ENCODE data around the gene RDH11. TPM values are rescaled to one million over a fixed set of nuclear protein-coding genes. Genes with fewer than 3 reads are reported as not detected.
A peak's percentile ranks its signal among the peaks of the same experiment; 100 is the strongest.
"Not testable (repeated sequence)": the region's sequence is repeated elsewhere in the genome, so short reads cannot be mapped to it uniquely, and the experiment has no call there.

The RDH11 gene
- total and polyA plus RNA-seq, 4 donors: 24.2 to 38.7 (median 35.9) TPM

DNA sequence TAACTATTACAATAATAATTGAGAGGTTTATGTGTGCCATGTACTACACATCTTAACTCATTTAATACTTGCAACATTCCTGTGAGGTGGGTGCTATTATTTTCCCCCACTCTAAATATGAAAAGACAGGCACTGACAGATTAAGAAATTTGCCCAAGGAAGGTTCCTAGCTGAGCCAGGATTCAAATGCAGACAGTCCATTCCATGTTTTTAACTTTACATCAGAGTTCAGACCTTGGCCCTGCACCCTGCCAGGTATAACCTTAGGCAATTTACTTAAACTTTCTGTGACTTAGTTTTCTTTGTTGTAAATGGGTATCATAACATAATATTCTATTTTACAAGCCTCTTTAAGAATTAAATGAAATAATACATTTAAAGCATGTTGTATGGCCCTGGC, 32.7 kb upstream of the RDH11 start:
- Histone ChIP-seq H3K9me3 (ENCODE audit: control insufficient read depth, low read length) (no peaks in the 10 kb centered on the region), H3K27me3 (ENCODE audit: control insufficient read depth in 1 of 2, insufficient read depth in 2 of 2, low read length in 1 of 2) (no peaks in the 10 kb centered on the region), H3K4me3 (ENCODE audit: low read length in 2 of 2) (no peak overlapping the region), H3K27ac (ENCODE audit: low read depth in 1 of 2, low read length in 2 of 2) (no peak overlapping the region), H3K36me3 (ENCODE audit: control insufficient read depth in 1 of 2, insufficient read depth in 2 of 2, low read length in 1 of 2) (no peaks in the 10 kb centered on the region), H3K4me1 (ENCODE audit: control insufficient read depth in 1 of 2, insufficient read depth in 2 of 2, low read length in 2 of 2) (no peaks in the 10 kb centered on the region)
- DNase-seq: no peak
- intact Hi-C loops (cut with DNase I): no loop called here
- no peak for ATAC-seq (ENCODE audit: low FRiP score)

DNA sequence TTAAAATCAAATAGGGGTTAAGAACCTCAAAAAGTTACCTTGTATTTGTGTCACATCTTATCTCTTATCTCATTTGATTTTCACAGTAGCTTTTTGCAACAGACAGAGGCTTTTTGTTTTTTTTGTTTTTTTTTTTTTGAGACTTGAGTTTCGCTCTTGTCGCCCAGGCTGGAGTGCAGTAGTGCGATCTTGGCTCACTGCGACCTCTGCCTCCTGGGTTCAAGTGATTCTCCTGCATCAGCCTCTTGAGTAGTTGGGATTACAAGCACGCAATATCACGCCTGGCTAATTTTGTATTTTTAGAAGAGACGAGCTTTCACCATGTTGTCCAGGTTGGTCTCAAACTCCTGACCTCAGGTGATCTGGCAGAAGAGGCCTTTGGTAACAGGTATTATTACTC, 31.8 kb upstream of the RDH11 start:
- Histone ChIP-seq H3K27ac (ENCODE audit: low read depth in 1 of 2, low read length in 2 of 2) (no peak overlapping the region), H3K4me1 (ENCODE audit: control insufficient read depth in 1 of 2, insufficient read depth in 2 of 2, low read length in 2 of 2) (peaks cover 0 to under 1% of the 10 kb centered on the region in 2 donors), H3K27me3 (ENCODE audit: control insufficient read depth in 1 of 2, insufficient read depth in 2 of 2, low read length in 1 of 2) (no peaks in the 10 kb centered on the region), H3K36me3 (ENCODE audit: control insufficient read depth in 1 of 2, insufficient read depth in 2 of 2, low read length in 1 of 2) (no peaks in the 10 kb centered on the region), H3K9me3 (ENCODE audit: control insufficient read depth, low read length) (no peaks in the 10 kb centered on the region), H3K4me3 (ENCODE audit: low read length in 2 of 2) (no peak overlapping the region)
- 93 to 95% methylated on average over 7 of the region's 7 CpGs for WGBS, 2 donors
- intact Hi-C loops (cut with DNase I): no loop called here
- DNase-seq (no peak), ATAC-seq (ENCODE audit: low FRiP score) (no peak)

DNA sequence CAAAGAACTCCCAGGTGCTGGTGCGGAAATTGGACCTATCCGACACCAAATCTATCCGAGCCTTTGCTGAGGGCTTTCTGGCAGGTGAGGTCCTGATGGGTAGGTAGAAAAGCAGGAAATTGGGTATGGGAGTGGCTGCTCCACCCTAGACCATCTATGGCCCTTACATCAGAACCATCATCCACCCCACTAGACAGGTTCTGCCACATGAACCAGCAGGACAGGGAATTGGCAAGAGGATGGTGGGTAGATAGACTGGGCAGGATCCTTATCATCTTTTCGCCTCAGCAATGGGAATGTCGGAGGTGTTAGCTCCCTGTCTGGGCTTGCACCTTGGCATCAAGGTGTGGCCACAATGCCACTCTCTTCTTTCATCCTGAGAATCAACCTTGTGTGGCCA, 29.6 kb upstream of the RDH11 start:
- Histone ChIP-seq H3K4me3 (ENCODE audit: low read length in 2 of 2) (no peak overlapping the region), H3K36me3 (ENCODE audit: control insufficient read depth in 1 of 2, insufficient read depth in 2 of 2, low read length in 1 of 2) (no peaks in the 10 kb centered on the region), H3K27ac (ENCODE audit: low read depth in 1 of 2, low read length in 2 of 2) (no peak overlapping the region), H3K4me1 (ENCODE audit: control insufficient read depth in 1 of 2, insufficient read depth in 2 of 2, low read length in 2 of 2) (peaks cover 0 to 3% of the 10 kb centered on the region in 2 donors), H3K27me3 (ENCODE audit: control insufficient read depth in 1 of 2, insufficient read depth in 2 of 2, low read length in 1 of 2) (no peaks in the 10 kb centered on the region), H3K9me3 (ENCODE audit: control insufficient read depth, low read length) (no peaks in the 10 kb centered on the region)
- no peak for DNase-seq
- intact Hi-C loops (cut with DNase I): no loop called here
- 88 to 89% methylated on average over 5 of the region's 5 CpGs for WGBS, 2 donors
- no peak for ATAC-seq (ENCODE audit: low FRiP score)

DNA sequence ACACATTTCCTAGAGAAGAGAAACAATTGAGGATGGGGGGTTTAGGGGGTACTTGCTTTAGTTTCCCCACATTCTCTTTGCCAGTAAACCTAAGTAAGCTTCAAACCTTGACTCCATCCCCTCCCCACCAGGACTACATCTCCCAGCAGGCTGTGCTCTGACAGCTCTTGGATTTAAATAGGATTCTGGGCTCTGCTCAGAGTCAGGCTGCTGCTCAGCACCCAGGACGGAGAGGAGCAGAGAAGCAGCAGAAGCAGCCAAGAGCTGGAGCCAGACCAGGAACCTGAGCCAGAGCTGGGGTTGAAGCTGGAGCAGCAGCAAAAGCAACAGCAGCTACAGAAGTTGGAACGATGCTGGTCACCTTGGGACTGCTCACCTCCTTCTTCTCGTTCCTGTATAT, 26.7 kb upstream of the RDH11 start:
- Histone ChIP-seq H3K27ac (ENCODE audit: low read depth in 1 of 2, low read length in 2 of 2) (no peak overlapping the region), H3K27me3 (ENCODE audit: control insufficient read depth in 1 of 2, insufficient read depth in 2 of 2, low read length in 1 of 2) (no peaks in the 10 kb centered on the region), H3K4me3 (ENCODE audit: low read length in 2 of 2) (no peak overlapping the region), H3K9me3 (ENCODE audit: control insufficient read depth, low read length) (no peaks in the 10 kb centered on the region), H3K4me1 (ENCODE audit: control insufficient read depth in 1 of 2, insufficient read depth in 2 of 2, low read length in 2 of 2) (peaks cover 0 to 3% of the 10 kb centered on the region in 2 donors), H3K36me3 (ENCODE audit: control insufficient read depth in 1 of 2, insufficient read depth in 2 of 2, low read length in 1 of 2) (no peaks in the 10 kb centered on the region)
- 2% methylated on average over 3 of the region's 3 CpGs for WGBS, 2 donors
- ATAC-seq (ENCODE audit: low FRiP score): peak; percentile 70
- intact Hi-C loops (cut with DNase I): no loop called here
- DNase-seq: peak; percentile 74 to 80

DNA sequence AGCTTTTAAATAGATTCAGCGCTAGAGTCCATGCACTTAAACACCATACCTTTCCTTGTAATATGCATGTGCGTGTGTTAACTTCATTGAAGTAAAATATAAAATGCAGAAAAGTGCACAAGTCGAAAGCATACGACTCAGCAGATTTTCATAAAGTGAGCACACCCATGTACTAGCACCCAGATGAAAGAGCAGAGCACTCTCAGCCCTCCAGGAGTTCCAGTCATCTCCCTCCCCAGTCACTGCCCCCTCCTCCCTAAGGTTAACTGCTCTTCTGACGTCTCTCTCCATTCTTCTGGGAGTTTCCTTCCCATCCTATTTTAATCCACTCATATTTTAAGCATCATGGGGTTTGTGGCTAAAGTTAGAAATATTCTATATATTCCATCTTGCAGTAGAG, 26.3 kb upstream of the RDH11 start:
- WGBS, 2 donors: 45 to 49% methylated on average over 5 of the region's 5 CpGs
- H3K9me3 ChIP-seq (ENCODE audit: control insufficient read depth, low read length): no peaks in the 10 kb centered on the region
- peaks cover 0 to 3% of the 10 kb centered on the region in 2 donors for H3K4me1 ChIP-seq (ENCODE audit: control insufficient read depth in 1 of 2, insufficient read depth in 2 of 2, low read length in 2 of 2)
- DNase-seq (no peak), ATAC-seq (ENCODE audit: low FRiP score) (no peak)
- H3K4me3 ChIP-seq (ENCODE audit: low read length in 2 of 2): no peak overlapping the region
- H3K27me3 ChIP-seq (ENCODE audit: control insufficient read depth in 1 of 2, insufficient read depth in 2 of 2, low read length in 1 of 2): no peaks in the 10 kb centered on the region
- intact Hi-C loops (cut with DNase I): no loop called here
- H3K27ac ChIP-seq (ENCODE audit: low read depth in 1 of 2, low read length in 2 of 2): no peak overlapping the region
- H3K36me3 ChIP-seq (ENCODE audit: control insufficient read depth in 1 of 2, insufficient read depth in 2 of 2, low read length in 1 of 2): no peaks in the 10 kb centered on the region

DNA sequence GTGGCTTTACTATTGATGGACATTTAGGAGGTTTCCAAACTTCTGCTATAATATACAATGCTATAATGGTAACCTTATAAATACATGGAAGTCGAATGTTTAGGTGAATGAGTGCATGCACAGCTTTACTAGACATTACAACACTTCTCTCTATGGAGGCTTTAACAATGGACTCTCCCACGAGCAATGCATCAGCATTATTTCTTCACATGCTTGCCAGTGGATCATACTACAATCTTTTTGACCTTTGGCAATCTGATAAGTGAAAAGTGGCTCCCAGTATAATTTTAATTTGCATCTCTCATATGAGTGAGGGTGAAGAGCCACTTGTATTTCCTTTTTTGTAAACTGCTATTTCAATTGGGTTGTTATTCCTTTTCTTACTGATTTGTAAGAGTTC, 24.3 kb upstream of the RDH11 start:
- H3K9me3 ChIP-seq (ENCODE audit: control insufficient read depth, low read length): no peaks in the 10 kb centered on the region
- intact Hi-C loops (cut with DNase I): no loop called here
- ATAC-seq (ENCODE audit: low FRiP score): no peak
- no peak overlapping the region for H3K27ac ChIP-seq (ENCODE audit: low read depth in 1 of 2, low read length in 2 of 2)
- no peaks in the 10 kb centered on the region for H3K36me3 ChIP-seq (ENCODE audit: control insufficient read depth in 1 of 2, insufficient read depth in 2 of 2, low read length in 1 of 2)
- DNase-seq: no peak
- WGBS, 2 donors: 45 to 54% methylated on average over 2 of the region's 2 CpGs
- peaks cover 0 to 3% of the 10 kb centered on the region in 2 donors for H3K4me1 ChIP-seq (ENCODE audit: control insufficient read depth in 1 of 2, insufficient read depth in 2 of 2, low read length in 2 of 2)
- no peaks in the 10 kb centered on the region for H3K27me3 ChIP-seq (ENCODE audit: control insufficient read depth in 1 of 2, insufficient read depth in 2 of 2, low read length in 1 of 2)
- no peak overlapping the region for H3K4me3 ChIP-seq (ENCODE audit: low read length in 2 of 2)

DNA sequence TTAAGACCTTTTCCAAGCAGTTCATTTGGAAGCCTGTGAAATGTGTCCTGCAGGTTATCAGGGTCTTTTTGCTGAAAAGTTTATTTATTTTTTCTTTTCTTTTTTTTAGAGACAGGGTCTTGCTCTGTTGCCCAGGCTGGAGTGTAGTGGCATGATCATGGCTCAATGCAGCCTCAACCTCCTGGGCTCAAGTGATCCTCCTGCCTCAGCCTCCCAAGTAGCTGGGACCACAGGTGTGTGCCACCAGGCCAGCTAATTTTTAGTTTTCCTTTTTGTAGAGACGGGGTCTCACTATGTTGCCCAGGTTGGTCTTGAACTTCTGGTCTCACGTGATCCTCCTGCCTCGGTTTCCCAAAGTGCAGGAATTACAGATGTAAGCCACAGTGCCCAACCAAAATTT, 23.8 kb upstream of the RDH11 start:
- ATAC-seq (ENCODE audit: low FRiP score); DNase-seq; H3K27ac ChIP-seq (ENCODE audit: low read depth in 1 of 2, low read length in 2 of 2); intact Hi-C loops (cut with DNase I); H3K4me3 ChIP-seq (ENCODE audit: low read length in 2 of 2); H3K27me3 ChIP-seq (ENCODE audit: control insufficient read depth in 1 of 2, insufficient read depth in 2 of 2, low read length in 1 of 2); H3K9me3 ChIP-seq (ENCODE audit: control insufficient read depth, low read length); H3K36me3 ChIP-seq (ENCODE audit: control insufficient read depth in 1 of 2, insufficient read depth in 2 of 2, low read length in 1 of 2); H3K4me1 ChIP-seq (ENCODE audit: control insufficient read depth in 1 of 2, insufficient read depth in 2 of 2, low read length in 2 of 2): not testable (repeated sequence)
- 87 to 91% methylated on average over 3 of the region's 3 CpGs for WGBS, 2 donors

DNA sequence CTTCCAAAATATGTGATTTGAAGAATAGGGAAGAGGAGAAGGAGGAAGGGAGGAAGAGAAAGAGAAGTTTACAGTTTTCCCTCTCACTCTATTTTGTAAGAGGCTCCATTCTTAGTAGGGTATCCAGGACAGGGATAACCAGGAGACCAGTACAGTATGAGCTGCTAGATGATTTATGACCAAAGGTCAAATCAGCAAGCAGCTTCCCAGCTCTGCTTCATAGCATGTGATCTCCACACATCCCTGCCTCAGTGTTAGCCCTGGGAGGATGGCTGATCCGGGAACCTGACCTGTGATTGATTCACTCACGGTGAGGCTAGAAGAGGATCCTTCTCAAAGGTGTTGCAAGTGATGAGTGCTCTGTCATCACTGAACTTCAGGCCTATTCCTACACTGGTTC, 22.7 kb upstream of the RDH11 start:
- Histone ChIP-seq H3K36me3 (ENCODE audit: control insufficient read depth in 1 of 2, insufficient read depth in 2 of 2, low read length in 1 of 2) (no peaks in the 10 kb centered on the region), H3K27ac (ENCODE audit: low read depth in 1 of 2, low read length in 2 of 2) (no peak overlapping the region), H3K4me1 (ENCODE audit: control insufficient read depth in 1 of 2, insufficient read depth in 2 of 2, low read length in 2 of 2) (peaks cover 0 to 3% of the 10 kb centered on the region in 2 donors), H3K9me3 (ENCODE audit: control insufficient read depth, low read length) (no peaks in the 10 kb centered on the region), H3K27me3 (ENCODE audit: control insufficient read depth in 1 of 2, insufficient read depth in 2 of 2, low read length in 1 of 2) (no peaks in the 10 kb centered on the region), H3K4me3 (ENCODE audit: low read length in 2 of 2) (no peak overlapping the region)
- ATAC-seq (ENCODE audit: low FRiP score): no peak
- WGBS, 2 donors: 79 to 85% methylated on average over 2 of the region's 2 CpGs
- intact Hi-C loops (cut with DNase I): no loop called here
- no peak for DNase-seq

DNA sequence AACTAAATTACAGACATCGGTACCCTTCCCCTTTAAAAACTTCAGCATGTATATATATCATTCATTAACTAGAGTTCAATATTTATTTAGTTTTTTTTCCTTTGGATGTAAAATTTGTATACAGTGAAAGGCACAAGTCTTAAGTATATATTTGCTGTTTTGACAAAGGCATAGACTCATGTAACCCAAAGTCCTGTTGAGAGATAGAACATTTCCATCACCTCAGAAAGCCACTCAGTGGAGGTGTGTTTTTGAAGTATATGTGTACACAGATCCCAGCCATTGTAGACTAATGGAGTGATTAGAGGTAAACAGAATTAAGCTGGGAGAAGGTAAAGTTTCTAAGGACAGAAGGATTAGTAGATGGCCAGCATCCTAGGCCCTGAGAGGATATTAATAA, 21.5 kb upstream of the RDH11 start:
- H3K9me3 ChIP-seq (ENCODE audit: control insufficient read depth, low read length): no peaks in the 10 kb centered on the region
- no peaks in the 10 kb centered on the region for H3K4me1 ChIP-seq (ENCODE audit: control insufficient read depth in 1 of 2, insufficient read depth in 2 of 2, low read length in 2 of 2)
- intact Hi-C loops (cut with DNase I): no loop called here
- no peak for ATAC-seq (ENCODE audit: low FRiP score)
- WGBS, 2 donors: 75 to 82% methylated on average over 1 of the region's 1 CpG
- no peak overlapping the region for H3K27ac ChIP-seq (ENCODE audit: low read depth in 1 of 2, low read length in 2 of 2)
- no peaks in the 10 kb centered on the region for H3K36me3 ChIP-seq (ENCODE audit: control insufficient read depth in 1 of 2, insufficient read depth in 2 of 2, low read length in 1 of 2)
- DNase-seq: no peak
- no peaks in the 10 kb centered on the region for H3K27me3 ChIP-seq (ENCODE audit: control insufficient read depth in 1 of 2, insufficient read depth in 2 of 2, low read length in 1 of 2)
- H3K4me3 ChIP-seq (ENCODE audit: low read length in 2 of 2): no peak overlapping the region

Measured in aorta (tissue), 5 donors.